Smooth muscle cell (in vitro differentiated cells): ENCODE results near the gene GRK7. TPM values are rescaled to one million over a fixed set of nuclear protein-coding genes. Genes with fewer than 3 reads are reported as not detected.

Source experiments
- DNase-seq: peaks from one replicate; lab custom pipeline; 2025; ENCODE audit not compliant: unreplicated experiment; lab: John Stamatoyannopoulos, UW
- H2AFZ ChIP-seq: fragments of 200-600 bp; sonication (generic); 2 replicates; pipeline ENCODE4 v1.6.0; 2016; ENCODE audit warnings: antibody characterized with exemption, low read depth, mild to moderate bottlenecking
- H3F3A ChIP-seq: fragments of 200-600 bp; sonication (generic); 2 replicates; pipeline ENCODE4 v1.6.0; 2017; ENCODE audit warnings: antibody characterized with exemption, low read depth
- H3K27ac ChIP-seq: fragments of 200-600 bp; sonication (generic); 2 replicates; pipeline ENCODE4 v1.5.1; 2016; ENCODE audit warnings: low read depth, mild to moderate bottlenecking
- H3K27me3 ChIP-seq: fragments of 200-600 bp; sonication (generic); 2 replicates; pipeline ENCODE4 v1.6.1; 2016; ENCODE audit warnings: low read depth, mild to moderate bottlenecking
- H3K36me3 ChIP-seq: fragments of 200-600 bp; sonication (generic); 2 replicates; pipeline ENCODE4 v1.5.1; 2016; ENCODE audit warnings: low read depth
- H3K4me1 ChIP-seq: fragments of 200-600 bp; sonication (generic); 2 replicates; pipeline ENCODE4 v1.5.1; 2016; ENCODE audit warnings: low read depth
- H3K4me2 ChIP-seq: fragments of 200-600 bp; sonication (generic); 2 replicates; pipeline ENCODE4 v1.6.0; 2016; ENCODE audit warnings: mild to moderate bottlenecking
- H3K4me3 ChIP-seq: fragments of 200-600 bp; sonication (generic); 2 replicates; pipeline ENCODE4 v1.5.1; 2016; ENCODE audit warnings: mild to moderate bottlenecking
- H3K79me2 ChIP-seq: fragments of 200-600 bp; sonication (generic); 2 replicates; pipeline ENCODE4 v1.6.0; 2016; ENCODE audit warnings: low read depth, mild to moderate bottlenecking
- H3K9ac ChIP-seq: fragments of 200-600 bp; sonication (generic); 2 replicates; pipeline ENCODE4 v1.6.0; 2016; ENCODE audit warnings: low read depth
- H3K9me3 ChIP-seq: fragments of 200-600 bp; sonication (generic); replicated peaks from 2 replicates; pipeline ENCODE4 v1.5.1; 2016; ENCODE audit warnings: low read depth
- H4K20me1 ChIP-seq: fragments of 200-600 bp; sonication (generic); 2 replicates; pipeline ENCODE4 v1.6.0; 2016; ENCODE audit warnings: low read depth
- whole genome bisulfite sequencing: methylation state at CpG from one replicate; pipeline ENCODE4 v1.1.7; 2016; ENCODE audit warnings: low lambda C conversion rate; 5-methylcytosine and 5-hydroxymethylcytosine counted together
- polyA plus RNA-seq: library from polyadenylated mRNA; unstranded; fragments of >200 nt; fragmentation: Nextera tagmentation; extraction: Ambion mirVana; gene quantifications from 2 replicates; pipeline ENCODE4 v1.2.1, GENCODE V29; 2016
- total RNA-seq: library from RNA; depleted of rRNA; stranded (reverse); fragments of >200 nt; gene quantifications from 2 replicates; pipeline ENCODE4 v1.2.3, GENCODE V29; 2014
- TF ChIP-seq, protein P1 (sequence below): fragments of 200-600 bp; sonication (generic); IDR thresholded peaks from 2 replicates; pipeline ENCODE4 v1.5.1; 2017; ENCODE audit warnings: borderline replicate concordance, mild to moderate bottlenecking, antibody characterized with exemption; ENCODE audit not compliant: insufficient read depth, poor library complexity, severe bottlenecking

Gene GRK7
- total and polyA plus RNA-seq, 2 experiments from 2014 or later, result not detected

DNA sequence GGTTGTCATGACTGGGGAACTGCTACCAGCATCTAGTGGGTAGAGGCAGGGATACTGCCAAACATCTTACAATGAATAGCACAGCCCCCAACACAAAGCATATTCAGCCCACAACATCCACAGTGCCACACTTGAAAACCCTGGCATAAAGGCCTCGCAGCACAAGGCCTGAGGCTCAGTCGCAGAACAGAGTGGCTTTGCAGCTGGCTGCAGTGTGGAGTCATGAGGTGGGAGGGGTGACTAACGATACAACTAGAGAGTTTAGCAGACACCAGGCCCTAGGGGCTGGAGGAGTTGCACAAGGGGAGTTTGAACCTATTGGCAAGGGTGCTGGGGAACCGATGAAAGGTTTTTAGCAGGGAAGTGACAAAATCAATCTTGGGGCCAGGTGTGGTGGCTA is 32.1 kb downstream of the GRK7 start:
- Histone ChIP-seq H3K79me2 (no peaks in the 10 kb centered on the region), H3K4me2 (peak overlapping the region; percentile 10), H2AFZ (peak overlapping the region; percentile 31), H3K4me1 (peaks cover 25% of the 10 kb centered on the region), H3K36me3 (no peaks in the 10 kb centered on the region), H3F3A (peaks cover 14% of the 10 kb centered on the region), H3K9me3 (no peaks in the 10 kb centered on the region), H3K27me3 (no peaks in the 10 kb centered on the region), H3K4me3 (no peak overlapping the region), H3K9ac (no peak overlapping the region), H3K27ac (peak overlapping the region; percentile 75), H4K20me1 (no peaks in the 10 kb centered on the region)
- WGBS, result 31% methylated on average over 4 of the region's 4 CpGs
- TF ChIP-seq, protein P1, sequence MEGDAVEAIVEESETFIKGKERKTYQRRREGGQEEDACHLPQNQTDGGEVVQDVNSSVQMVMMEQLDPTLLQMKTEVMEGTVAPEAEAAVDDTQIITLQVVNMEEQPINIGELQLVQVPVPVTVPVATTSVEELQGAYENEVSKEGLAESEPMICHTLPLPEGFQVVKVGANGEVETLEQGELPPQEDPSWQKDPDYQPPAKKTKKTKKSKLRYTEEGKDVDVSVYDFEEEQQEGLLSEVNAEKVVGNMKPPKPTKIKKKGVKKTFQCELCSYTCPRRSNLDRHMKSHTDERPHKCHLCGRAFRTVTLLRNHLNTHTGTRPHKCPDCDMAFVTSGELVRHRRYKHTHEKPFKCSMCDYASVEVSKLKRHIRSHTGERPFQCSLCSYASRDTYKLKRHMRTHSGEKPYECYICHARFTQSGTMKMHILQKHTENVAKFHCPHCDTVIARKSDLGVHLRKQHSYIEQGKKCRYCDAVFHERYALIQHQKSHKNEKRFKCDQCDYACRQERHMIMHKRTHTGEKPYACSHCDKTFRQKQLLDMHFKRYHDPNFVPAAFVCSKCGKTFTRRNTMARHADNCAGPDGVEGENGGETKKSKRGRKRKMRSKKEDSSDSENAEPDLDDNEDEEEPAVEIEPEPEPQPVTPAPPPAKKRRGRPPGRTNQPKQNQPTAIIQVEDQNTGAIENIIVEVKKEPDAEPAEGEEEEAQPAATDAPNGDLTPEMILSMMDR, result no peak
- no peak for DNase-seq

DNA sequence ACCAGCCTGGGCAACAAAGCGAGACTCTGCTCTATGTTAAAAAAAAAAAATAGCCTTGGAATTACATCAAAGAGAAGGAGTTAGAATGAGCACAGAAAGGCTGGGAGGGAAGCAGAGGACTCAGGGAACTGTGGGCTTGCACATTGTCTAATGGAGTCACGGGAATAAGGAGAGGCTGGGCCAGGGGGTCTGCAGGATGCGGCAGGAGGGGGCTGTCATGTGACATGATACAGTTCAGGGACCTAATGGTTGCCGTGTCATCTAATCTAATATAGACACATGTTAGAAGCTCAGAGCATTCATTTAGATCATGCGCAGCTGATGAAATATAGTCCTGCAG is 32.5 kb downstream of the GRK7 start:
- H3K36me3 ChIP-seq, result no peaks in the 10 kb centered on the region
- H3K4me1 ChIP-seq, result peaks cover 25% of the 10 kb centered on the region
- H3K9ac ChIP-seq, result no peak overlapping the region
- H3F3A ChIP-seq, result peaks cover 14% of the 10 kb centered on the region
- no peak overlapping the region for H2AFZ ChIP-seq
- H3K27ac ChIP-seq, result peak overlapping the region; percentile 75
- H3K27me3 ChIP-seq, result no peaks in the 10 kb centered on the region
- H3K4me3 ChIP-seq, result no peak overlapping the region
- H4K20me1 ChIP-seq, result no peaks in the 10 kb centered on the region
- WGBS, result 86% methylated on average over 5 of the region's 5 CpGs
- TF ChIP-seq, protein P1, result no peak
- H3K79me2 ChIP-seq, result no peaks in the 10 kb centered on the region
- H3K9me3 ChIP-seq, result no peaks in the 10 kb centered on the region
- peak overlapping the region; percentile 10 for H3K4me2 ChIP-seq
- no peak for DNase-seq

DNA sequence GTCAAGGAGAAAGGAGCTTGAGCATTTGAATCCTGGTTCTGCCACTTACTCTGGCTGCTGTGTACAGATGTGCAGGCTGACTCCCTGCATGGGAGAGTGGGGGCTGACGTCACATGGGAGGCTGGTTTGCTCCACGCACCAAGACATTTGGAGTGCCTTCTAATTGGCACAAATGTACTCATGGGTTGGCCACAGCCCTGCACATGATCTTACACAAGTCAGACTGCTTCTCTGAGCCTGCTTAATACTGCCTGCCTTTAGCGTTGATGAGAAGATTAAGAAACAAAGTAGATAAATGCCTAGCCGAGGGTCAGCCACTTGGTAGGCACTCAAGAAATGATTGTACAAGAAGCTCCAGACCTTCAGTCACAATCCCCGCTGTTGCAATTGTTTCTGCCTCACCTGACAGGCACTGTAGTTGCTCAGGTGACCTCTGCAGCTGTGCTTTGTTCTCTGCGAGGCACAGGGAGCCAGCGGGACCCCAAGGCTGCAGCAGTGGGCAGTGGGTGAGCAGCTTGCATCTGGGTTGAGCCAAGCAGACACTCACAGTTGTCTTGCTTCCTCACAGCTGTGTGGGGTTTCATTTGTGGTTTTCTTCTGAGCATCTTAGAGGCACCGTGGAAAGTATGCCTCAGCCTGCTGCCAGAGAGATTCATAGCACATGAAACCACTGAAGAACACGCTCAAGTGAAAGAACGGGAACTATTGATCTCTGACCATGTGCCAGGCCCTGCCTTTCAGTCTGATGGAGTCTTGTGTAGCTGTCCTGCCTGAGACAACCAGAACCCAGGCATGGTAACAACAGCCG is 33.1 kb downstream of the GRK7 start:
- Histone ChIP-seq H4K20me1 (no peaks in the 10 kb centered on the region), H3F3A (peaks cover 14% of the 10 kb centered on the region), H3K79me2 (no peaks in the 10 kb centered on the region), H3K27ac (peak overlapping the region; percentile 75), H2AFZ (no peak overlapping the region), H3K4me2 (peak overlapping the region; percentile 80), H3K9me3 (no peaks in the 10 kb centered on the region), H3K36me3 (no peaks in the 10 kb centered on the region), H3K27me3 (no peaks in the 10 kb centered on the region), H3K9ac (no peak overlapping the region), H3K4me1 (peaks cover 25% of the 10 kb centered on the region), H3K4me3 (no peak overlapping the region)
- no peak for DNase-seq
- 49% methylated on average over 11 of the region's 11 CpGs for WGBS
- TF ChIP-seq, protein P1, result no peak
